GM10266 (cell line): Measurements from ENCODE around the gene SCIN.
"Not testable (repeated sequence)": the region's sequence is repeated elsewhere in the genome, so short reads cannot be mapped to it uniquely, and the experiment has no call there.

ENCODE experiments used
- DNase-seq: peaks from one replicate; pipeline ENCODE4 v3.0.0; 2012; ENCODE audit errors: extremely low spot score
- CTCF ChIP-seq: IDR thresholded peaks from 2 replicates; pipeline ENCODE4 v1.5.1; 2012; ENCODE audit warnings: mild to moderate bottlenecking, low read depth; ENCODE audit not compliant: control insufficient read depth, insufficient read depth; ENCODE audit errors: missing control alignments

The SCIN gene

GRCh38 chr7:12641196-12641595, 70.7 kb downstream of the SCIN start:
- no peak for DNase-seq
- no peak for TF ChIP-seq CTCF

DNA sequence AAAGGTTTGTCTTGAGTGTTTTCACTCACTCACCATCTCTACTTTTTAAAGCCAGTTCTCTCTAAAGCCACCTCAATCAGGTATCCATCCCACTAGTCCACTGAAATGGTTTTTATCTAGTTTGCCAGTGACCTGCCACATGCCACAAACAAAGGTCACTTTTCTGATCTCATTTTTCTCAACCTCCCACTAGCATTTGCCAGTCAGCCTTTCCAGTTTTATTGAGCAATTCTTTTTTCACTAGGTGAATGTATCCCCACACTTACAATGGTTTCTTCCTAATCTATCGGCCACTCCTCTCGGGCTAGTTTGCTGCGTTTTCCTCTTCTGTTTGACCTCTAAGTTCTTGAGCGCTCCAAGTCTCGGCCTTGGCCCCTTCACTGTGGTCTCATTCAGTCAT, 72.0 kb downstream of the SCIN start:
- DNase-seq: no peak
- no peak for TF ChIP-seq CTCF

- no peak for DNase-seq
- TF ChIP-seq CTCF: no peak
Measured at GRCh38 chr7:12643001-12643643, 72.6 kb downstream of the SCIN start.

DNA sequence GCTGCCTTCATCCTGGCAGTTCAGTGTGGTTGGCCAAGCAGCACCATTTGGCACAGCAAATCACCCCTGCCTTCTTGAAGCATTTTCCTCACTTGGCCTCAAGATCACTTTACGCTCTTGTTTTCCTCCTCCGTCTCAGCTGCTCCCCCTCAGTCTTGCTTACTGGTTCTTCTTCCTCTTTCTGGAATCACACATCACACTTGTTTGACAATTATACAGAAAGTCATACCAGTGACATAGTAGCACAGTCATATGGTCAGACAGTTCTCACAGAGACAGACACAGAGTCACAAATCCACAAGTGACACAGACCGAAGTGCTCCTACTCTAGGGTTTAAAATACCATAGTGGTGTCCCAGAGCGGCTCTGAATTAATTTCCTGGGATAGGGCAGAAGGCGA, 73.1 kb downstream of the SCIN start:
- no peak for DNase-seq
- no peak for TF ChIP-seq CTCF

- not testable (repeated sequence) for DNase-seq
Measured at GRCh38 chr7:12645212-12645611, 74.7 kb downstream of the SCIN start.

DNA sequence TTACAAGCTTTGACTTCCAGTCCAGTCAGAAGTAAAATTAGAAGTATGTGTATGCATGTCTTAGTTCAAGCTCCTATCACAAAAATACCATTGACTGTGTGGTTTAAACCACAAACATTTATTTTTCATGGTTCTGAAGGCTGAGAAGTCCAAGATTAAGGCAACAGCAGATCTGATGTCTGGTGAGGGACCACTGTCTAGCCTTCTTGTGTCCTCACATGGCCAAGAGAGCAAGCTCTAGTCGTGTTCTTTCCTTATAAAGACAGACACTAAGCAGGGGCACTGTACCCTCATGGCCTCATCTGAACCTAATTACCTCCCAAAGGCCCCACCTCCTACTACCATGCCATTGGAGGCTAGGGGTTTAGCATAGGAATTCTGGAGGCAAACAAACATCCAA, 75.6 kb downstream of the SCIN start:
- DNase-seq: no peak
- no peak for TF ChIP-seq CTCF

GRCh38 chr7:12647364-12648219, 77.1 kb downstream of the SCIN start:
- TF ChIP-seq CTCF: no peak
- no peak for DNase-seq
